MM.1S (cell line): ENCODE data around the gene CDV3.

Experiments
- DNase-seq: peaks from one replicate; pipeline ENCODE4 v3.0.0-alpha.2; 2015
- H2AFZ ChIP-seq: fragments of 300-600 bp; sonication (generic); 2 replicates; pipeline ENCODE4 v1.6.0; 2016; ENCODE audit warnings: antibody characterized with exemption, low read length
- H3F3A ChIP-seq: fragments of 300-600 bp; sonication (generic); 2 replicates; pipeline ENCODE4 v1.6.1; 2016; ENCODE audit warnings: mild to moderate bottlenecking, antibody characterized with exemption, low read length, moderate library complexity, mixed read lengths; ENCODE audit not compliant: insufficient read depth
- H3K27ac ChIP-seq: fragments of 300-600 bp; sonication (generic); 2 replicates; pipeline ENCODE4 v1.5.1; 2016; ENCODE audit warnings: mild to moderate bottlenecking, low read length
- H3K27me3 ChIP-seq: fragments of 300-600 bp; sonication (generic); replicated peaks from 2 replicates; pipeline ENCODE4 v1.6.0; 2016; ENCODE audit warnings: low read length; ENCODE audit not compliant: insufficient read depth
- H3K36me3 ChIP-seq: fragments of 300-600 bp; sonication (generic); replicated peaks from 2 replicates; pipeline ENCODE4 v1.6.1; 2016; ENCODE audit warnings: mild to moderate bottlenecking, low read length, mixed read lengths; ENCODE audit not compliant: insufficient read depth
- H3K4me1 ChIP-seq: fragments of 300-600 bp; sonication (generic); 2 replicates; pipeline ENCODE4 v1.6.1; 2016; ENCODE audit warnings: low read length, mixed read lengths
- H3K4me2 ChIP-seq: fragments of 300-600 bp; sonication (generic); 2 replicates; pipeline ENCODE4 v1.6.0; 2016; ENCODE audit warnings: low read depth, low read length
- H3K4me3 ChIP-seq: fragments of 300-600 bp; sonication (generic); 2 replicates; pipeline ENCODE4 v1.5.1; 2016; ENCODE audit warnings: low read length, mixed read lengths
- H3K79me2 ChIP-seq: fragments of 300-600 bp; sonication (generic); 2 replicates; pipeline ENCODE4 v1.6.1; 2016; ENCODE audit warnings: mixed run types, low read length, mixed read lengths
- H3K9ac ChIP-seq: fragments of 300-600 bp; sonication (generic); 2 replicates; pipeline ENCODE4 v1.6.1; 2016; ENCODE audit warnings: low read length, mixed read lengths
- H3K9me2 ChIP-seq: fragments of 300-600 bp; sonication (generic); replicated peaks from 2 replicates; pipeline ENCODE4 v1.6.1; 2016; ENCODE audit warnings: mild to moderate bottlenecking, low read length, mixed read lengths; ENCODE audit not compliant: insufficient read depth
- H3K9me3 ChIP-seq: fragments of 300-600 bp; sonication (generic); replicated peaks from 2 replicates; pipeline ENCODE4 v1.6.1; 2016; ENCODE audit warnings: mild to moderate bottlenecking, low read length, mixed read lengths; ENCODE audit not compliant: insufficient read depth
- H4K20me1 ChIP-seq: fragments of 300-600 bp; sonication (generic); 2 replicates; pipeline ENCODE4 v1.6.1; 2016; ENCODE audit warnings: mild to moderate bottlenecking, low read length, moderate library complexity, mixed read lengths; ENCODE audit not compliant: insufficient read depth
- CTCF ChIP-seq: fragments of 300-600 bp; sonication (generic); IDR thresholded peaks from 2 replicates; pipeline ENCODE4 v1.5.1; 2016; ENCODE audit warnings: antibody characterized with exemption, low read length, mixed read lengths
- EZH2 ChIP-seq: fragments of 300-600 bp; sonication (generic); optimal IDR thresholded peaks from 2 replicates; pipeline ENCODE3; 2017; ENCODE audit warnings: low read depth, mild to moderate bottlenecking, antibody characterized with exemption, low read length, mixed read lengths
- EZH2phosphoT487 ChIP-seq: fragments of 300-600 bp; sonication (generic); IDR thresholded peaks from 2 replicates; pipeline ENCODE4 v1.6.1; 2018; ENCODE audit warnings: antibody characterized with exemption, low read length

The CDV3 gene

GRCh38 chr3:133575086-133575485, 1.6 kb downstream of the CDV3 start:
- H3K9ac ChIP-seq: peak overlapping the region; percentile 94
- peak; percentile 47 for DNase-seq
- peak overlapping the region; percentile 49 for H3K4me2 ChIP-seq
- H3K9me2 ChIP-seq: no peaks in the 10 kb centered on the region
- H3K4me3 ChIP-seq: peak overlapping the region; percentile 81
- no peaks in the 10 kb centered on the region for H3K27me3 ChIP-seq
- peaks cover 31% of the 10 kb centered on the region for H3K36me3 ChIP-seq
- H2AFZ ChIP-seq: no peak overlapping the region
- H3K4me1 ChIP-seq: peaks cover 35% of the 10 kb centered on the region
- peaks cover 20% of the 10 kb centered on the region for H4K20me1 ChIP-seq
- H3F3A ChIP-seq: peaks cover 71% of the 10 kb centered on the region
- peak overlapping the region; percentile 91 for H3K27ac ChIP-seq
- no peak for TF ChIP-seq CTCF
- TF ChIP-seq EZH2phosphoT487: no peak
- TF ChIP-seq EZH2: no peak
- H3K79me2 ChIP-seq: peaks cover 56% of the 10 kb centered on the region
- H3K9me3 ChIP-seq: no peaks in the 10 kb centered on the region

DNA sequence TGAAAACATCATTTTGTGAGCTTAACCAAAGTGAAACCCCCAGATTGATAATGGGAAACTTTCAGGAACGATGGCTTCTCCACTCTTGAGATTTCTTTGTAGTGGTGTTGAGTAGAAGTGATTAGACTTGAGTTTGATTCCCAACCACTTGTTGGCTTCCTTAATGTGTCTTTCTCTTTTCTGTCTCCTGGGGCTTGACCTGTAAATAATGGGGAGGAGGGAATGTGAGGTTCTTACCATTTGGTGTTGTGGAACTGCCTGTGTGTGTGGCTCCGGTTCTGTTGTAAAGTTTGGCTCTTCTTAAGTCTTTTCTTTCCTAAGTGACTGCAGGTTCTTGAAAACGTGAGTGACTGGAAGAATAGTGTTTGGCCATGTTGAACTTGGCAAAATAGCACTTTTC, 2.7 kb downstream of the CDV3 start:
- Histone ChIP-seq H3K9me3 (no peaks in the 10 kb centered on the region), H3K9ac (peak overlapping the region; percentile 94), H4K20me1 (peaks cover 27% of the 10 kb centered on the region), H3K4me3 (peak overlapping the region; percentile 81), H3K4me2 (peak overlapping the region; percentile 49), H3K9me2 (no peaks in the 10 kb centered on the region), H3K4me1 (peaks cover 24% of the 10 kb centered on the region), H2AFZ (no peak overlapping the region), H3F3A (peaks cover 69% of the 10 kb centered on the region), H3K36me3 (peaks cover 31% of the 10 kb centered on the region), H3K27me3 (no peaks in the 10 kb centered on the region), H3K79me2 (peaks cover 67% of the 10 kb centered on the region), H3K27ac (peak overlapping the region; percentile 91)
- no peak for TF ChIP-seq EZH2
- no peak for TF ChIP-seq EZH2phosphoT487
- no peak for TF ChIP-seq CTCF
- peak; percentile 21 for DNase-seq

GRCh38 chr3:133578548-133579191, 5.2 kb downstream of the CDV3 start:
- Histone ChIP-seq H3K79me2 (peaks cover 92% of the 10 kb centered on the region), H3K36me3 (peaks cover 32% of the 10 kb centered on the region), H3K9me3 (no peaks in the 10 kb centered on the region), H3K4me3 (peak overlapping the region; percentile 39), H2AFZ (no peak overlapping the region), H3K4me2 (peak overlapping the region; percentile 81), H3K27me3 (no peaks in the 10 kb centered on the region), H3K9me2 (no peaks in the 10 kb centered on the region), H4K20me1 (peaks cover 52% of the 10 kb centered on the region), H3K4me1 (peaks cover 26% of the 10 kb centered on the region), H3F3A (peaks cover 79% of the 10 kb centered on the region), H3K27ac (peak overlapping the region; percentile 91; the same call in 1 of the 2 replicates), H3K9ac (peak overlapping the region; percentile 94)
- no peak for DNase-seq
- no peak for TF ChIP-seq EZH2
- TF ChIP-seq CTCF: peak; percentile 56
